H9 (cell line): ENCODE measurements around the gene GRIA4. TPM values are rescaled to one million over a fixed set of nuclear protein-coding genes. Genes with fewer than 3 reads are reported as not detected.

Experiments used
- DNase-seq: peaks from one replicate; pipeline ENCODE4 v3.0.0-alpha.2; 2017
- H2AFZ ChIP-seq: one replicate; pipeline ENCODE4 v1.6.1; 2013; ENCODE audit warnings: mild to moderate bottlenecking, low read length, control low read depth, moderate library complexity
- H2AK5ac ChIP-seq: 2 replicates; pipeline ENCODE4 v1.6.1; 2013; ENCODE audit warnings: low read length, control low read depth, mixed read lengths; ENCODE audit not compliant: insufficient read length
- H2BK120ac ChIP-seq: one replicate; pipeline ENCODE4 v1.6.1; 2013; ENCODE audit warnings: low read depth, mild to moderate bottlenecking, low read length, control low read depth, inconsistent platforms; ENCODE audit not compliant: poor library complexity, severe bottlenecking
- H2BK12ac ChIP-seq: 2 replicates; pipeline ENCODE4 v1.6.1; 2013; ENCODE audit warnings: low read length, control low read depth, mixed read lengths, low read depth; ENCODE audit not compliant: insufficient read length
- H2BK15ac ChIP-seq: 2 replicates; pipeline ENCODE4 v1.6.1; 2013; ENCODE audit warnings: low read depth, low read length, control low read depth
- H2BK20ac ChIP-seq: one replicate; pipeline ENCODE4 v1.6.1; 2013; ENCODE audit warnings: low read depth, mild to moderate bottlenecking, low read length, control low read depth, inconsistent platforms; ENCODE audit not compliant: poor library complexity, severe bottlenecking
- H2BK5ac ChIP-seq: 2 replicates; pipeline ENCODE4 v1.6.1; 2013; ENCODE audit warnings: low read length, control low read depth, mixed read lengths; ENCODE audit not compliant: insufficient read length
- H3K14ac ChIP-seq: 2 replicates; pipeline ENCODE4 v1.6.1; 2013; ENCODE audit warnings: low read length, control low read depth; ENCODE audit not compliant: insufficient read depth
- H3K18ac ChIP-seq: 2 replicates; pipeline ENCODE4 v1.6.1; 2013; ENCODE audit warnings: low read depth, mild to moderate bottlenecking, mixed read lengths, low read length, control low read depth; ENCODE audit not compliant: insufficient read length
- H3K23ac ChIP-seq: 2 replicates; pipeline ENCODE4 v1.6.1; 2013; ENCODE audit warnings: low read length, control low read depth, mixed read lengths, low read depth; ENCODE audit not compliant: insufficient read length
- H3K23me2 ChIP-seq: 2 replicates; pipeline ENCODE4 v1.6.1; 2013; ENCODE audit warnings: low read depth, mild to moderate bottlenecking, mixed read lengths, low read length, control low read depth; ENCODE audit not compliant: insufficient read length, poor library complexity, severe bottlenecking
- H3K27ac ChIP-seq: 2 replicates; pipeline ENCODE4 v1.5.1; 2013; ENCODE audit warnings: low read length, control low read depth, mixed read lengths, low read depth; ENCODE audit not compliant: insufficient read length
- H3K27me3 ChIP-seq: 2 replicates; pipeline ENCODE4 v1.6.1; 2013; ENCODE audit warnings: low read length, control low read depth, inconsistent platforms; ENCODE audit not compliant: insufficient read depth
- H3K4ac ChIP-seq: 2 replicates; pipeline ENCODE4 v1.6.1; 2013; ENCODE audit warnings: low read depth, mild to moderate bottlenecking, control low read depth, inconsistent platforms, low read length, moderate library complexity
- H3K4me1 ChIP-seq: 2 replicates; pipeline ENCODE4 v1.6.1; 2013; ENCODE audit warnings: low read length, control low read depth, inconsistent platforms; ENCODE audit not compliant: insufficient read depth
- H3K4me2 ChIP-seq: 2 replicates; pipeline ENCODE4 v1.6.1; 2013; ENCODE audit warnings: low read length, control low read depth, mixed read lengths; ENCODE audit not compliant: insufficient read length, insufficient read depth
- H3K56ac ChIP-seq: 2 replicates; pipeline ENCODE4 v1.6.1; 2013; ENCODE audit warnings: low read depth, mild to moderate bottlenecking, mixed read lengths, low read length, control low read depth; ENCODE audit not compliant: insufficient read length
- H3K79me1 ChIP-seq: 2 replicates; pipeline ENCODE4 v1.6.1; 2013; ENCODE audit warnings: low read depth, mild to moderate bottlenecking, moderate library complexity, low read length, control low read depth, inconsistent platforms; ENCODE audit not compliant: insufficient read depth, poor library complexity, severe bottlenecking
- H3K79me2 ChIP-seq: 2 replicates; pipeline ENCODE4 v1.6.1; 2013; ENCODE audit warnings: low read length, control low read depth, inconsistent platforms; ENCODE audit not compliant: insufficient read depth
- H3K9ac ChIP-seq: 2 replicates; pipeline ENCODE4 v1.6.1; 2013; ENCODE audit warnings: low read length, control low read depth, mixed read lengths; ENCODE audit not compliant: insufficient read length; ENCODE audit errors: extremely low read depth
- H3K9me3 ChIP-seq: one replicate; pipeline ENCODE4 v1.6.1; 2013; ENCODE audit warnings: low read depth, low read length, inconsistent platforms; ENCODE audit not compliant: control insufficient read depth
- H3T11ph ChIP-seq: one replicate; pipeline ENCODE4 v1.6.1; 2013; ENCODE audit warnings: mild to moderate bottlenecking, low read length, control low read depth, inconsistent platforms
- H4K20me1 ChIP-seq: one replicate; pipeline ENCODE4 v1.6.1; 2013; ENCODE audit not compliant: control insufficient read depth, insufficient read length, insufficient read depth
- H4K5ac ChIP-seq: 2 replicates; pipeline ENCODE4 v1.6.1; 2013; ENCODE audit warnings: low read depth, mild to moderate bottlenecking, mixed read lengths, low read length, control low read depth; ENCODE audit not compliant: insufficient read length
- H4K8ac ChIP-seq: replicated peaks from 2 replicates; pipeline ENCODE4 v1.6.1; 2013; ENCODE audit warnings: low read length, control low read depth, mixed read lengths, low read depth; ENCODE audit not compliant: insufficient read length
- H4K91ac ChIP-seq: 2 replicates; pipeline ENCODE4 v1.6.1; 2013; ENCODE audit warnings: low read depth, mild to moderate bottlenecking, moderate library complexity, mixed read lengths, low read length, control low read depth; ENCODE audit not compliant: insufficient read length
- H3K27ac Mint-ChIP-seq, 3 experiments: 2 replicates in 2 of 3; 3 replicates in 1 of 3; pipeline ENCODE4 v1.8.0; 2020 to 2021; ENCODE audit warnings: mixed read lengths in 3 of 3, mild to moderate bottlenecking in 1 of 3, moderate library complexity in 1 of 3
- H3K27me3 Mint-ChIP-seq: 2 replicates; pipeline ENCODE4 v1.8.0; 2021; ENCODE audit warnings: low read depth, mild to moderate bottlenecking, moderate library complexity, mixed read lengths
- H3K36me3 Mint-ChIP-seq, 3 experiments: 2 replicates in 2 of 3; 3 replicates in 1 of 3; pipeline ENCODE4 v1.8.0; 2020 to 2021; ENCODE audit warnings: low read depth in 3 of 3, mixed read lengths in 3 of 3; ENCODE audit not compliant: insufficient read depth in 1 of 3
- H3K4me1 Mint-ChIP-seq, 2 experiments: 2 replicates each; pipeline ENCODE4 v1.8.0; 2020; ENCODE audit warnings: mixed read lengths in 2 of 2
- H3K4me3 Mint-ChIP-seq, 2 experiments: 2 replicates in 1 of 2; 3 replicates in 1 of 2; pipeline ENCODE4 v1.8.0; 2020 to 2021; ENCODE audit warnings: mild to moderate bottlenecking in 2 of 2, mixed read lengths in 2 of 2, moderate library complexity in 1 of 2
- H3K9me3 Mint-ChIP-seq, 2 experiments: 2 replicates in 1 of 2; 3 replicates in 1 of 2; pipeline ENCODE4 v1.8.0; 2020; ENCODE audit warnings: mild to moderate bottlenecking in 2 of 2, mixed read lengths in 2 of 2, moderate library complexity in 1 of 2
- CTCF ChIP-seq: fragments of 200-600 bp; sonication (generic); conservative IDR thresholded peaks from 3 replicates; pipeline ENCODE4 v1.8.0; 2021; ENCODE audit warnings: antibody characterized with exemption, mild to moderate bottlenecking
- WGBS: extraction: QIAGEN DNeasy Blood & Tissue Kit; methylation state at CpG from one replicate; pipeline ENCODE4 v1.1.7; 2013; ENCODE audit warnings: missing lambda C conversion rate, low lambda C conversion rate, mixed read lengths; ENCODE audit not compliant: insufficient read length; ENCODE audit errors: extremely low coverage; 5-methylcytosine and 5-hydroxymethylcytosine counted together
- total RNA-seq: library from RNA; stranded (reverse); gene quantifications from 2 replicates; pipeline ENCODE4 v1.2.1, GENCODE V29; 2021

Gene GRIA4
- total RNA-seq, 1 experiment from 2014 or later = 0.83 TPM

DNA sequence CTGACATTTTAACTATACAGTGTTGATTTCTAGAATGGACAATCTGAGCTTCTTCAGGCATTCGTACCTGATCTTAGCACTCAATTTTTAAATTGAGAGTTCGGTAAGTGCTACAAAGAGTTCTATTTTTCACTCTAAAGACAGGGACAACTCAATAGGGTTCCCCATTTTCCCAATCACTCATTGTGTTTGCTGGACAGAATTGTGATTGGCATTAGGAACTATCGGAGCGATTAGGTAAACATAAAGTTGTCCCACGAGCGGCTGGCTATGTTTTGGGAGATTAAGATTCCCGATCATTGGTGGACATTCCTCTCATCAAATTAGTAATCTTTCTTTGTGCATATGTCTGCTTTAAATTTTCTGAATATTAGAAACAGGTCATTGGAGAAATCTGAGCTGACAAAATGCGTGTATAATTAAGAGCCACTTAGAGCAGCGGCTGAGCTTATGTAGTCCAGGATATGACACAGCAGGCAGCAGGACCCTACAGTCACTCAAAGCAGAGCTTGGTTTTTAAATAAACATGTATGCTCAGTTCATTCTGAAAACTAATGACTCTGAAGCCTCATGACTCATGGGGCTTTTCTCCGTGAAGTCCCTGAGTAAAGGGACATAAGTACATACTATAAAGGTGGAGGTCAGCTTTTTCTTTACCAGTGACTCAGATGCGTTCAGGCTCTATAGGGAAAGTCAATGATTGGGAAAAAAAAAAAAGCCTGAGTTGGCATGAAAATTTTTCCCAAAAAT lies 109.4 kb downstream of the GRIA4 start:
- no peaks in the 10 kb centered on the region for H3K79me2 ChIP-seq
- no peak overlapping the region for H3K4ac ChIP-seq
- no peaks in the 10 kb centered on the region for H4K20me1 ChIP-seq
- WGBS = no CpG with 5 or more reads among the region's 11 CpGs
- Mint-ChIP-seq H3K27me3 (no peaks in the 10 kb centered on the region), H3K27ac (peak overlapping the region; percentile 18 to 57 (median 33); a peak in 4 of 7 replicates), H3K36me3 (no peaks in the 10 kb centered on the region), H3K9me3 (no peaks in the 10 kb centered on the region; a peak in 1 of 5 replicates), H3K4me1 (peaks cover 10 to 11% of the 10 kb centered on the region in 2 experiments), H3K4me3 (no peak overlapping the region)
- no peak overlapping the region for H2BK15ac ChIP-seq
- no peak for DNase-seq
- H3K14ac ChIP-seq = no peak overlapping the region
- no peak overlapping the region for H2BK5ac ChIP-seq
- H2BK12ac ChIP-seq = no peak overlapping the region
- no peak overlapping the region for H2BK20ac ChIP-seq
- no peak overlapping the region for H3K18ac ChIP-seq
- no peak overlapping the region for H4K91ac ChIP-seq
- H3K56ac ChIP-seq = no peak overlapping the region
- no peaks in the 10 kb centered on the region for H3K27me3 ChIP-seq
- no peak overlapping the region for H4K8ac ChIP-seq
- H3K27ac ChIP-seq = peak overlapping the region; percentile 23
- H3K4me1 ChIP-seq = no peaks in the 10 kb centered on the region; the same call in 1 of the 2 replicates
- H2AK5ac ChIP-seq = no peak overlapping the region
- no peak overlapping the region for H3T11ph ChIP-seq
- no peak overlapping the region for H3K4me2 ChIP-seq
- no peaks in the 10 kb centered on the region for H3K9me3 ChIP-seq
- H2AFZ ChIP-seq = no peak overlapping the region
- H3K9ac ChIP-seq = no peak overlapping the region
- no peak overlapping the region for H4K5ac ChIP-seq
- H3K23ac ChIP-seq = no peak overlapping the region
- TF ChIP-seq CTCF = no peak
- H3K23me2 ChIP-seq = no peaks in the 10 kb centered on the region
- H2BK120ac ChIP-seq = no peak overlapping the region
- no peaks in the 10 kb centered on the region for H3K79me1 ChIP-seq
